HG03159 (cell line): Measurements from ENCODE around the gene BLM.
"Not testable (repeated sequence)": the region's sequence is repeated elsewhere in the genome, so short reads cannot be mapped to it uniquely, and the experiment has no call there.

Experiments used
- ATAC-seq: cut with Tn5 transposase; IDR thresholded peaks from one replicate; pipeline ENCODE4 v1.9.1; 2021; ENCODE audit warnings: mild to moderate bottlenecking, moderate library complexity; ENCODE audit not compliant: unreplicated experiment

Gene BLM

DNA sequence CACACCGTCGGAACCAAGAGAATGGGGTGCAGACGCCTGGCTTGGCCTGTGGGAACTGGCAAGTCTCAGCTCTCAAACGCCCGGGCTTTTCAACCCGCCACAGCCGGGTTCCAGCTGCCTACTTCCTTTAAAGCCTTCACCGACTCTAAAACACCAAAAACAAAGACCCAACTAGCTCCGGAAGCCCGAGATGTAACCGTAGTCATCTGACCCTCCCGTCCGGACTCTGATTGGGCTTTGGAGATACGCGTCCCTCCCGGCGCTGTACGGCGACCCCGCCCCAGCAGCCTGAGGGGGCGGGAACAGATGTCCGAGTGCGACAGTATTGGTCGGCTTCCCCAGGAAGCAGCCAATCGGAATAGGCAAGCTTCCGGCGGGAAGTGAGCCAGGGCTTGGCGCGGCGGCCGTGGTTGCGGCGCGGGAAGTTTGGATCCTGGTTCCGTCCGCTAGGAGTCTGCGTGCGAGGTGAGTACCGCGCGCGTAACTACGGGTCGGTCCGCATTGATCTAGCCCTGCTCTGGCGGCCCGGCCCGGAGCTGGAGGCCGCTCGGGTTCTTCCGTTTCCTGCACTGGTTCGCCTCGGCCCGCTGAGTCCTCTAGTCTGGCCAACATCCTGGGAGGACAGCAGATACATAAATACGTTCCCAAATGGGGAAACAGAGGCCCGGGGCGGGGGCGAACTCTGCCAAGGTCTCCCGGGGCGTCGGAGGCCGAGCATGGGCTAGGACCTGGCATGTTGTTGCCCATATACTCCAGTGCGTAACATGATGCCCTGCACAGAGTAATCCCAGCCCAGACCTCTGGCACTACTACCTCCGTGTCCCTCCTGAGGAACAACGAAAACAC lies at the start of gene BLM:
BLM (plus strand) TSS at position 371 of the 846 bp plus-strand sequence. CDS start 30,047 bp downstream, outside the sequence.
- peak; percentile 98 for ATAC-seq

DNA sequence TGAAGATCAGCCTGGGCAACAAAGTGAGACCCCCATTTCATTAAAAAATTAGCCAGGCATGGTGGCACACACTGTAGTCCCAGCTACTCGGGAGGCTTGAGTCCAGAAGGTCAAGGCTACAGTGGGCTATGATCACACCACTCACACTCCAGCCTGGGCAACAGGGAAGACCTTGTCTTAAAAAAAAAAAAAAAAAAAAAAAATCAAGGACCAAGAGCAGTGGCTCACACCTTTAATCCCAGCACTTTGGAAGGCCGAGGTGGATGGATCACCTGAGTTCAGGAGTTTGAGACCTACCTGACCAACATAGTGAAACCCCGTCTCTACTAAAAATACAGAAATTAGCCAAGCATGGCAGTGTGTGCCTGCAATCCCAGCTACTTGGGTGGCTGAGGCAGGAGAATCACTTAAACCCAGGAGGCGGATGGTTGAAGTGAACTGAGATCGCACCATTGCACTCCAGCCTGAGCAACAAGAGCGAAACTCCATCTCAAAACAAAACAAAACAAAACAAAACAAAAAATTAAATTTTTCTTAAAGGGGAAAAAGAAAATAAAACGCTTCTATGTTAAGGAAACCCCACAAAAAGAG lies 49.3 kb upstream of the BLM start:
- not testable (repeated sequence) for ATAC-seq

DNA sequence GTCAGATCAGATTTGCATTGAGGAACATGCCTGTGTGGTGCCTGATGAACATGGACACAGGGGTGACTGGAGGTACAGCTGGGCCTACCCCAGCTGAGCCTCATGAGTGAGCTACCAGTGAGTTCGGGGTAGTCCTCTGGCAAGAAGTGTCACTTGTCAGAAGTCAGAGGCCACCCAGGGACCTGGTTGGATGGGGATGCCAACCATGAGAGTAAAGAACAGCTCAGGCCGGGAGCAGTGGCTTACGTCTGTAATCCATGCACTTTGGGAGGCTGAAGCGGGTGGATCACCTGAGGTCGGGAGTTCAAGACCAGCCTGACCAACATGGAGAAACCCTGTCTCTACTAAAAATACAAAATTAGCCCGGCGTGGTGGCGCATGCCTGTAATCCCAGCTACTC lies 46.5 kb upstream of the BLM start:
- not testable (repeated sequence) for ATAC-seq

DNA sequence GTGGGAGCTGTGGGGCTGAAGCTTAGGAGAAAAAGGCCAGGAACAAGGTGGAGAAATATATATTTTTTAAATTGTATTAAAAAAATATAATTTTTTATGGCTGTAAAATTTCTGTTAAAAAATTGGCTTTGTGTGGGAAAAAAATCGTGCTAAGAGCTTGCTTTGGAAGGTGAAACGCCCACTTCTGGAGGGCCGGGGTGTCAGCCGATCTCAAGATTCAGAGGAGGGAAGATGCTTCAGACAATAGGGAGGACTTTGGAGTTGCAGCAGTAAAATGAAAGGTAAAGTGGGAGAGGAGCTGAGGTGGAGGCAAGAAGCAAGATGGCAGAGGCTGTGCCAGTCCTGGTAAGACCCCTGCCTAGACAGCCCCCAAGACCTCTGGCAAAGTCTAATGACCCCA lies 45.9 kb upstream of the BLM start:
- ATAC-seq: no peak

DNA sequence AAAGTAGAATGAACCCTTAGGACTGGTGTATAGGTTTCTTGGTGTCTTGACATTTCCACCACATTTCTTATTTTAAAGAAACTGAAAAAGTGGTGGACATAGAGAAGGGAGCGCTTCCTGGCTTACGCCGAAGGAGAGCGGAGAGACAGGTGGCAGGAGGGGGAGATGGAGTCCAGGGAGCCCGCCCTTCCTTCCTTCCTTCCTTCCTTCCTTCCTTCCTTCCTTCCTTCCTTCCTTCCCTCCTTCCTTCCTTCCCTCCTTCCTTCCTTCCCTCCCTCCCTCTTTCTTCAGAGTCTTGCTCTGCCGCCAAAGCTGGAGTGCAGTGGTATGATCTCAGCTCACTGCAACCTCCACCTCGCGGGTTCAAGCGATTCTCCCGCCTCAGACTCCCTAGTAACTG lies 43.8 kb upstream of the BLM start:
- not testable (repeated sequence) for ATAC-seq

DNA sequence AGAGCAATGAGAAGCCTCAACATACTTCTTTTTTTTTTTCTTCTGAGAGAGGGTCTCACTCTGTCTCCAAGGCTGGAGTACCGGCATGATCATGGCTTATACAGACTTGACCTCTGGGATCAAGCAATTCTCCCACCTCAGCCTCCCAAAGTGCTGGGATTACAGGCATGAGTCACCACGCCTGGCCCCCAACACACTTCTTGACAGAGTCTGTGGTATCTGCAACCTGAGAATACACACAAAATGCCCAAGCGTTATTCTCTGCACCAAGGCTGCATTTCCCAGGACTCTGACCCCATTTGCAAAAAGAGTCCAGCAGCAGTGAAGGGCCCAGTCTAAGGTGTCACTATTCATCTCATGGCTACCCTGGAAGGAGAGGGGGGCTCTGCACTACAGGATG lies 42.7 kb upstream of the BLM start:
- ATAC-seq: no peak

DNA sequence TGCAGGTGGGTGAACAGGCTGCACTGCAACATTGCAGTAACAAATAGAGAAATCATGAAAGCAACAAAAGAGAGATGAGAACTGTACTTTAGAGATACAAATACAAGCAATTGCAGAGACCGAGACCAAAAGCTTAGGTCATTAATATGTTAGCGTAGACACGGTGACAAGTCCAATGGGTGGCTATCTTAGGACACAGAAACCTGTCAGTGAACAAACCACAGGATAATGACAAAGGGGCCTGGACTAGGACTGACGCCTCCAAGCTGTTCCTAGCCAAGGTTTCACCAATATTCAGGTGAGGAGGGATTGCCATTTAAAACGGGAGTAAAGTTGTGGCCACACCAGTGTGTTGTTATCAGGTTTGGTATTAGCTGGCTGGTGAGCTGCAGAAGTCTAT lies 41.7 kb upstream of the BLM start:
- ATAC-seq: no peak

DNA sequence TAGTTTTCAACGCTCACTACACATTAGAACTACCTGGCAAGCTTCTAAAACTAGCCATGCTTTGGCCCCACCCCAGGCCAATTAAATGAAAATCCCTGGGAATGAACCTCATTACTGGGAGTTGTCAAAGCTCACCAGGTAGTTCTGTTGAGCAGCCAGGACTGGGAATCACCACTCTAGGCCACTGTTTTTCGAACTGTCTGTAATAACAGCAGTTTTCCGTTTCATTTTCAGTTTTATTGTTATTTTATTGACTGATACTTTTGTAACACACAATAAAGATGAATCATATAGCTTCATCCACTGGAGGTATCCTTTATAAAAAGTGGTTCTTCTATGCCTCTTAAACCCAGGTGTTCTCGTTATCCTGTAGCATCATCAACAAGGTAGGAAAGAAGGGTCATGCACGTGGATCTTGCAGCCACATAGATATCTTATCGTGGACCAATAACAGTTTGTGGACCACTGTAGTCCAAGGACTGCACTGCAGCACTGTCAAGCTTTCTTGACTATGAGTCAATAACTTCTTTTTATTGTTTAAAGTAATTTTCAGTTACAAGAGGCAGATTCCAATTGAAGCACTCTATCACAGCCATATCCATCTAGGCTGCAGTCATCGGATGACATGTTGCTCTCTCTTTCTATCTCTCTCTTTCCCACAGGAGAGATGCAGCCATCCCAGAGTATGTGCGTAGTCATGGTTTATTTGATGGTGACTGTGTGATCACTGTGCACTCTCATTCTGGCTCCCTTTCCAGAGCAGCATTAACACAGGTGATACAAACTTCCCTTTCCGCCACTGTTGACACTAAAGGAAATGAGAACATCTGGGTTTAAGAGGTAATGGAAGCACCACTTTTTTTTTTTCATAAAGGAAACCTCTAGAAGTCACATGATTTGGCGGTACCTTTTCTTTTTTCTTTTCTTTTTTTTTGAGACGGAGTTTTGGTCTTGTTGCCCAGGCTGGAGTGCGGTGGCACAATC lies 39.0 kb upstream of the BLM start:
- no peak for ATAC-seq

DNA sequence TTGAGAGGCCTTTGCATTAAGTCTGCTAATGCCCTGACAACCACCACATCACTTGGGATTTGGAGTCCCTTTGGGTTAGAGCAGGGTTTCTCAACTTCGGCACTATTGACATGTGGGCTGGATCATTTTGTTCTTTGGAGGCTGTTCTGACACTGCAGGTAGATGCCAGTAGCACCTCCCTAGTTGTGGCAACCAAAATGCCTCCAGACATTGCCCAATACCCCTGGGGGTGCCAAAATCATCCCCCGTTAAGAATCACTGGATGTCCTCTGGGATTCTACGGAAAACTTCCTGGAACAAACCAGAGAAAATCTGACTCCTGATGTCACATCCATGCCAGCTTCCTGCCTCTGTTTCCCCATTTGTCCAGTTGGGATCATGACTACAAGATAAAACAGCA lies 37.2 kb upstream of the BLM start:
- ATAC-seq: no peak

DNA sequence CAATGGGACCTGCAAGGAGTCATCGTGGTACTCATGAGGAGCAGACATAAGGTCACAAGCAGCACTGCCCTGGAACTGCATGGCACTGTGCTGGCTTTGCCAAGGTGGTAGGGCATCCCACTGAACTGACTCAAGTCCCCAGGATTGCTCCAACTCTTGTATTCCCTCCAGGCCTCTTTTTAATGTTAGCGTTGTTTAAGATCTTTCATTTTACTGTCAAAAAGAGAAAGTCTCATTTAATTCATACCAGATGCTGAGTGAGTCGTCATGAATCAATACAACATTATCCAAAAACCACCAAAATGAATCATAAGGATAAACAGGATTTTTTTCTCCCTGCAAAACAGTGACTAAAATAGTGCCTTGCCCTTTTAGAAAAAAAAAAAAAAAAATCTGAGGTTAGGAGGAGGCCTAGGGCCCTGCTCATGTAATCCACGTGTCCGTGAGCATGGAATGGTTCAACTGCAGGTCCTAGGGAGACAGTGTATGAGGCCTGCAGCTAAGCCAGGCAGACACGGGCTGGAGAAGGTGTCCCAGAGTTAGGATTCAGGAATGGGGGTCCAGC lies 36.7 kb upstream of the BLM start:
- ATAC-seq: no peak

DNA sequence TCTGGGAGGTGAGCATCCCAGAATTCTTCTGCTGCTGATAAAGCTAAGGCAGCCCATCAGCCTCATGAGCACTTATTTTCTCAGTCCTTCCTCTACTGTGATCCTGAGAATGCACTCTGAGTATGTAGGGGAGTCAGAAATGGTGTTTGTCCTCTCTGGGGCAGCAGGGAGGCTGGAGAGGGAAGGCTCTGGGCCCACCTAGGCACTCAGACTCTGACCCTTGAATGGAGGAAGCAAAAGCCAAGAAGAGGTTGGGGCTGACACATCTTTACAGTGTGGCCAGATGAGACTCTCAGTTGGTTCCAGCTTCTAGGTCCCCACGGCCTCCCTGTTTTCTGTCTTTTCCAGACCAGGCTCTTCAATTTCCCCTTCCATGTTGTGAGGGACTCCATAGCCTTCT lies 36.1 kb upstream of the BLM start:
- ATAC-seq: no peak

DNA sequence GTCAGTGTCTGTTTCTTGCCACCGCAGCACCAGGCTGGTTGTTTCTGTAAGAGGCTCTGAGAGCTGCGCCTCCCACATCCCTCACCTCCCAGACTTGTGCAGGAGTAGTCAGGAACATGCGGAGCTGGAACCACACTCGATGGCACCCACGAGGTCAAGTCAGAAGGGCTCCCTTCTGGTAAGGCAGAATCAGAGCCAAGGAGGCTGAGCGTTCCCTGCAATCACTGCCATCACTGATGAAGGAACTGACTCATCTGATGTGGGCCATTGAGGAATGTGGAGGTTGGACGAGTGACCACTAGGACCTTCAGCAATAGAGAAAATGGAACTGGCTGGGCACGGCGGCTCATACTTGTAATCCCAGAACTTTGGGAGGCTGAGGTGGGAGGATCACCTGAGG lies 35.7 kb upstream of the BLM start:
- ATAC-seq: no peak

DNA sequence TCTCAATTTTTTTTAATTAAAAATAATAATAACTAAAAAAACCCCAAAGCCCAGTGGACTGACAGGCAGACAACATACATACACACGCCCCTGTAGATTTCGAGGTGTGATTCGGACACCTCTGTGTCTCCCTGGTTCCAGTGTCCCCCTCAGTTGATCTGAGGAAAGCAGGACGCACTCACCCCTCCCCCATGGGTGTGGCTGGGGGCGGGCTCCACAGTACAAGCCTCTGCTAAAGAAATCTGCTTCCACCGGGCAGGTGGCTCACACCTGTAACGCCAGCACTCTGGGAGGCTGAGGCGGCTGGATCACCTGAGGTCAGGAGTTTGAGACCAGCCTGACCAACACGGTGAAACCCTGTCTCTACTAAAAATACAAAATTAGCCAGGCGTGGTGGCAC lies 33.8 kb upstream of the BLM start:
- no peak for ATAC-seq

DNA sequence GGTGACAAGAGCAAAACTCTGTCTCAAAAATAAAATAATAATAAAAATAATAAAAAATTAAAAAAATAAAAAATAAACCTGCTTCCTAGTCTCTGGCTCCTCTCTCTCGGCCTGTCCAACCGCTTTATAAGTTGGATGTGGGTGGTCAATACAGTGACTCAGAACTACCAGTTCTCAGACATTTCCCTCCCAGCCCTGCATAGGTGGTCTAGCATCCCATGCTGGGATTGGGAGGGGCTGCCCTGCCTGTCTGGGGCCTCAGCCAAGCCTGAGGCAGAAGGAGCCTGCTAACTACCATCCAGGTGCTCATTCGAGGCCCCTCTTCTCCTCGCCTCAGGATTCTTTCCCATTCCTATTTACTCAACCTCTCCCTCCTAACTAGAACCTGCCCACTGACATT lies 33.3 kb upstream of the BLM start:
- no peak for ATAC-seq

DNA sequence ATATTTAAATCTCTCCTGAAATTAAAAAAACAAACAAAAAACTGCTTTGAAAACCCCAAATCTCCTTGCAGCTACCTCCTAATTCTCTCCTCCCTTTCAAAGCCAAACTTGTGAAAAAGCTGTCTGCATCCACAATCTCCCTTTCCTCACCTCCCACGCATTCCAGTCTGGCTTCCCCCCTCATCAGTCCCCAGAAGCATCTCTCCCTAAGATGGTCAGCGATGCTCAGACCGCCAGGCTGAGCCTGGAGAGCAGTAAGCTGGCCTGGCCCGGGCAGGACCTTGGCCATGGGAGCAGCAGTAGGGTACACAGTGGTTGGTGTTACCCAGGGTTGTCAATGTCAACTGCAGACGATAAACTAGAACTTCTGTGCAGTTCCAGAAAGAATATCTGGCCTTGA lies 32.9 kb upstream of the BLM start:
- no peak for ATAC-seq

DNA sequence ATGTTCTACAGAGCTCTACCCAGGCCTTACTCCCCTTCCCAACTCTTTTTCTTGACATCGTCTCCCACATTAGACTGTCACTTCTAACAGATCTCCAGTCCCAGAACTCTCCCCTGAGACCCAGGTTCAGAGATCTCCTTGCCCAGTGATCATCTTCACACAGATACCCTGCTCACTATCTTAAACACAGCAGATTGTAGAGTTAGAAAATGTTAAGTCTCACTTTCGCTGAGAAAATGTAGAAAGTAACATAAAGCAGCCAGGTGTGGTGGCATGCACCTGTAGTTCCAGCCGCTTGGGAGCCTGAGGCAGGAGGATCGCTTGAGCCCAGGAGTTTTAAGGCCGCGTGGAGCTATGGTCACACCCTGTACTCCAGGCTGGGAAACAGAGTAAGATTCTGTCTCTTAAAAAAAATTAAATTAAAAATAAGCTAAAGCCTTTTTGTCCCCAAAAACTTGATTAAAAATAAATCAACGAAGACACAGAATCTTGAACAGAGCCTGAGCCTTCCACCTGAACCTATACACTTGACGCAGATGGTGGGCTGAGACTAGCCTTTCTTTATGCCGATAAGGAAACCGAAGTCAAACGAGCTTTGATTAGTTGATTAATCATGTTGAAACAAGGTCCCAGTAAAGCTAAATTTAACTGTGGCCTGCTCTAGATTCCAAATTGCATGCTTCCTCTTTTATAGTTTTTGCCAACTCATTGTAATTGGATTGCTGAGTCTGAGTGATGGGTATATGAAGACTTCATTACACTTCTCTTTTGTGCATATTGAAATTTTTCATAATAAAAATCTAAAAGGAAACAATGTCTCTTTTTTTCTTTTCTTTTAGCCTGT lies 31.3 kb upstream of the BLM start:
- ATAC-seq: peak; percentile 19

DNA sequence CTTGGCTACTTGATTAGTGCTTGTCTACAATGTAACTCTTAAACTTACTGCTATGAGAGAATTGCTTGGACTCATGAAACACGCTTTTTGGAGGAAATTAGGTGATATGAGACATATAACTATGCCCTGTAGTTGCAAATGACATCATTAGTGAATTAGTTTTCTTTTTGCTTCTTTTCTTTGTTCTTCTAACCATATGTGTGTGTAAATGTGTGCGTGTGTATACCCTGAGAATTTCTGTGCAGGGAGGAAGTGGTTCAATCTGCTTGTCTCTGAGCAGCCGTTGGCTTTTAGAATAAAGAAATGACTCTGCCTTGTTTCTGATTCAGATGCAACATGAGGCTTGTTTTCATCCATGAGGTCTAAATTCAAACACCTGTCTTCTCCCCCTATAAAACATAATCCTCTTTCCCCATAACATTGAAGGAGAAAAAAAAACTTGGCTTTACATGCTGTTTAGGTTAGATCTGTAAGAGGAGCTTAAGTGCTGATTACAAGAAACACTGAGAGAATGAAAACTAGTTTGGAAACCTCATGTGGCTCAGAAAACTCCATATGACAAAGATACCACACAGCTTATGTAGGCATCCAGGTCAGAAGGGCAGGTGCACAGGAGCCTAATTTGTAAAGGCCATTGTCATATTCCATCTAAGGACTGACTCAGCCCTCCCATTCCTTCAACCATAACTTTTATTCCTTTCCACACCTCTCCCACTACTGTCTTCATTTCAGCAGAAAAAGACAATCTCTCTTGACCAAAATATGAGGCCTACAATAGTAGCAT lies 30.5 kb upstream of the BLM start:
- ATAC-seq: peak; percentile 83

DNA sequence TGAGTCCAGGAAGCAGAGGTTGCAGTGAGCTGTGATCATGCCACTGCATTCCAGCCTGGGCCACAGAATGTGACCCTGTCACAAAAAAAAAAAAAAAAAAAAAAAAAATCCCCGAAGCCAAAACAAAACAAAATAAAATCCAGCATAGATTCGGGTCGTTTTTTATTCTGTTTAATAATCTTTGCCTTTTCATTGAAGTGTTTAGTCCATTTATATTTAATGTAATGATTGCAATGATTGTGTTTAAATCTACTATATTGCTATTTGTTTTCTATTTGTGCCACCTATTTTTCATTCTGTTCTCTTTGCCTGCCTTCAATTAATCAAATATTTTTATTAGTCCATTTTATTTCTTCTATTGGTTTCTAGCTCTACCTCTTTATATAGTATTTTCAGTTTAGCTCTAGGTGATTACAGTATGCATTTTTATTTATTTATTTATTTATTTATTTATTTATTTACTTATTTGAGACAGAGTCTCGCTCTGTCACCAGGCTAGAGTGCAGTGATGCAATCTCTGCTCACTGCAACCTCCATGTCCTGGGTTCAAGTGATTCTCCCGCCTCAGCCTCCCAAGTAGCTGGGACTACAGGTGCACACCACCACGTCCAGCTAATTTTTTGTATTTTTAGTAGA lies 27.7 kb upstream of the BLM start:
- ATAC-seq: not testable (repeated sequence)

DNA sequence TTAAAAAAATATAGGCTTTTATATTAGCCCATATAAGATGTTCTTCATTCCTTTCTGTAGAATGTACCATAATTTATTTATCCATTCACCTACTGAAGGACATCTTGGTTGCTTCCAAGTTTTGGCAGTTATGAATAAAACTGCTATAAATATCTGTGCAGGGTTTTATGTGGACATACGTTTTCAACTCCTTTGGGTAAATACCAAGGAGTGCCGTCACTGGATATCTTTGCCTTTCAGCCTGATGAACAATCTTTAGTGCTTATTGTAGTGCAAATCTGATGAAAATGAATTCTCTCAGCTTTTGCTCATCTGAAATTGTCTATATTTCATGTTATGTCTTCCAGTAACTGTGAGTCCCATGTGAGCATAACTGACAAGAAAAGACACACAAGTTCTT lies 26.6 kb upstream of the BLM start:
- no peak for ATAC-seq
